Endothelial cell of umbilical vein (primary cell): Measurements from ENCODE around the gene MRGPRF. TPM values are rescaled to one million over a fixed set of nuclear protein-coding genes. Genes with fewer than 3 reads are reported as not detected.

Experiments
- BruUV-seq: library from RNA; stranded (reverse); fragments of 400-500 nt; replicated peaks from 2 replicates; lab custom pipeline; 2021; lab: Mats Ljungman, UMichigan
- CTCF ChIA-PET: fragments of 300-600, 350-600 bp; sonication (Branson Sonifier 250); formaldehyde crosslinking; loops from one replicate; lab custom pipeline; 2021; ENCODE audit warnings: antibody characterized with exemption, inconsistent platforms; lab: Charles Lee
- POLR2A ChIA-PET: fragments of 300-600, 350-600 bp; sonication (Branson Sonifier 250); formaldehyde crosslinking; loops from one replicate; lab custom pipeline; 2021; ENCODE audit warnings: antibody characterized with exemption, inconsistent platforms; lab: Charles Lee
- DNase-seq: peaks from one replicate; pipeline ENCODE4 v3.0.0-alpha.2; 2011; ENCODE audit warnings: low read depth, low spot score
- FAIRE-seq: peaks from 2 replicates; lab custom pipeline; 2011; peaks lifted over from hg19 to GRCh38; lab: Jason Lieb, UNC
- H2AFZ ChIP-seq: 2 replicates; pipeline ENCODE4 v1.6.0; 2012; ENCODE audit warnings: low read depth, low read length, control low read depth, inconsistent platforms
- H3K27ac ChIP-seq: 2 replicates; pipeline ENCODE4 v1.5.1; 2011; ENCODE audit warnings: low read depth, mild to moderate bottlenecking, control low read depth, low read length, moderate library complexity; ENCODE audit not compliant: insufficient read depth
- H3K27me3 ChIP-seq, 2 experiments: 2 replicates each; pipeline versions ENCODE4 v1.6.0 to v1.6.1; 2011; ENCODE audit warnings: low read length in 2 of 2, mixed read lengths in 1 of 2; ENCODE audit not compliant: control insufficient read depth in 2 of 2, insufficient read depth in 2 of 2
- H3K36me3 ChIP-seq, 2 experiments: 2 replicates in 1 of 2; 3 replicates in 1 of 2; pipeline ENCODE4 v1.5.1; 2011; ENCODE audit warnings: low read length in 2 of 2, mild to moderate bottlenecking in 1 of 2, moderate library complexity in 1 of 2; ENCODE audit not compliant: control insufficient read depth in 2 of 2, insufficient read depth in 2 of 2; ENCODE audit errors: extremely low read depth in 1 of 2
- H3K4me1 ChIP-seq: 3 replicates; pipeline ENCODE4 v1.5.1; 2011; ENCODE audit warnings: mild to moderate bottlenecking, low read length; ENCODE audit not compliant: control insufficient read depth, insufficient read depth; ENCODE audit errors: extremely low read depth
- H3K4me2 ChIP-seq: 2 replicates; pipeline ENCODE4 v1.6.1; 2011; ENCODE audit warnings: low read length, control low read depth, mixed read lengths; ENCODE audit not compliant: insufficient read depth
- H3K4me3 ChIP-seq, 3 experiments: fragments of 200-600 bp in 1 of 3; sonication (generic), shearing (Covaris generic) in 1 of 3; replicated peaks in 1 of 3; 2 replicates each; pipeline ENCODE4 v1.5.1; 2011 to 2016; ENCODE audit warnings: control low read depth in 3 of 3, low read length in 3 of 3, mild to moderate bottlenecking in 2 of 3, inconsistent platforms in 1 of 3, low read depth in 1 of 3, moderate library complexity in 1 of 3; ENCODE audit not compliant: insufficient read depth in 1 of 3
- H3K79me2 ChIP-seq: 2 replicates; pipeline ENCODE4 v1.6.0; 2012; ENCODE audit warnings: low read length, inconsistent platforms; ENCODE audit not compliant: control insufficient read depth, insufficient read depth
- H3K9ac ChIP-seq: replicated peaks from 2 replicates; pipeline ENCODE3; 2011; ENCODE audit warnings: low read length, control low read depth; ENCODE audit not compliant: insufficient read depth; ENCODE audit errors: extremely low read depth
- H3K9me1 ChIP-seq: replicated peaks from 3 replicates; pipeline ENCODE4 v1.6.0; 2011; ENCODE audit warnings: mild to moderate bottlenecking, low read length; ENCODE audit not compliant: control insufficient read depth, insufficient read depth; ENCODE audit errors: extremely low read depth
- H3K9me3 ChIP-seq: replicated peaks from 2 replicates; pipeline ENCODE4 v1.5.1; 2012; ENCODE audit warnings: low read length, inconsistent platforms; ENCODE audit not compliant: control insufficient read depth, insufficient read depth
- H4K20me1 ChIP-seq: replicated peaks from 2 replicates; pipeline ENCODE3; 2011; ENCODE audit warnings: mild to moderate bottlenecking, low read length; ENCODE audit not compliant: control insufficient read depth, insufficient read depth; ENCODE audit errors: extremely low read depth
- EZH2 ChIP-seq: IDR thresholded peaks from 2 replicates; pipeline ENCODE4 v1.6.1; 2012; ENCODE audit warnings: borderline replicate concordance, low read depth, mild to moderate bottlenecking, moderate library complexity, low read length, inconsistent platforms; ENCODE audit not compliant: severe bottlenecking
- FOS ChIP-seq: IDR thresholded peaks from 2 replicates; pipeline ENCODE4 v1.6.1; 2011; ENCODE audit warnings: mild to moderate bottlenecking, low read length, moderate library complexity, borderline replicate concordance; ENCODE audit not compliant: insufficient read depth
- GATA2 ChIP-seq: IDR thresholded peaks from 2 replicates; pipeline ENCODE4 v1.7.0; 2011; ENCODE audit warnings: low read depth, mild to moderate bottlenecking, moderate library complexity, mixed read lengths, low read length; ENCODE audit not compliant: insufficient read length, insufficient read depth
- JUN ChIP-seq: IDR thresholded peaks from 2 replicates; pipeline ENCODE4 v1.6.1; 2011; ENCODE audit warnings: borderline replicate concordance, low read depth; ENCODE audit not compliant: insufficient read length, insufficient read depth
- MYC ChIP-seq: IDR thresholded peaks from one replicate; pipeline ENCODE4 v1.6.1; 2011; ENCODE audit warnings: mild to moderate bottlenecking, low read depth, low read length
- POLR2A ChIP-seq: IDR thresholded peaks from 2 replicates; pipeline ENCODE4 v1.6.1; 2012; ENCODE audit warnings: low read depth, mild to moderate bottlenecking, control low read depth, low read length
- POLR2AphosphoS5 ChIP-seq: IDR thresholded peaks from 2 replicates; pipeline ENCODE4 v1.6.1; 2012; ENCODE audit warnings: low read depth, mild to moderate bottlenecking, control low read depth, low read length, moderate library complexity; ENCODE audit not compliant: insufficient read depth
- dilution Hi-C: fragments of 300-500 bp; cut with MboI; formaldehyde crosslinking; loops from one replicate; pipeline ENCODE4 v1.15.0; 2019; ENCODE audit warnings: low sequenced_read_pairs; ENCODE audit not compliant: extremely low pct_ligation_motif_present
- intact Hi-C: fragments of 100-400 bp; cut with micrococcal nuclease; formaldehyde crosslinking; loops from one replicate; pipeline ENCODE4 v1.10.0; 2022
- polyA plus RNA-seq, 4 experiments: library from polyadenylated mRNA; depleted of rRNA in 3 of 4; stranded (reverse) in 3 of 4; unstranded in 1 of 4; fragments of >200 nt; gene quantifications; 2 replicates each; pipeline versions ENCODE4 v1.2.1 to v1.2.3, GENCODE V29; 2011 to 2012; ENCODE audit warnings: missing spikeins in 1 of 4
- total RNA-seq: library from RNA; stranded (reverse); gene quantifications from 2 replicates; pipeline ENCODE4 v1.2.3, GENCODE V29; 2021
- TF ChIP-seq, protein P1 (sequence below): IDR thresholded peaks from 2 replicates; pipeline ENCODE4 v1.6.1; 2011; ENCODE audit not compliant: insufficient read depth, insufficient read length
- TF ChIP-seq, protein P2 (sequence below), 2 donors: IDR thresholded peaks; 1 replicate in 1 of 2; 2 replicates in 1 of 2; pipeline ENCODE4 v1.5.1; 2011; ENCODE audit warnings: low read length in 2 of 2, mild to moderate bottlenecking in 2 of 2, moderate library complexity in 2 of 2, control low read depth in 1 of 2, inconsistent platforms in 1 of 2, low read depth in 1 of 2; ENCODE audit not compliant: insufficient read depth in 1 of 2; ENCODE audit errors: extremely low read depth in 1 of 2

The MRGPRF gene
- total and polyA plus RNA-seq, 2 donors (not counting 3 experiments of a cell fraction or from before 2014, with no cell fraction given), result not detected

DNA sequence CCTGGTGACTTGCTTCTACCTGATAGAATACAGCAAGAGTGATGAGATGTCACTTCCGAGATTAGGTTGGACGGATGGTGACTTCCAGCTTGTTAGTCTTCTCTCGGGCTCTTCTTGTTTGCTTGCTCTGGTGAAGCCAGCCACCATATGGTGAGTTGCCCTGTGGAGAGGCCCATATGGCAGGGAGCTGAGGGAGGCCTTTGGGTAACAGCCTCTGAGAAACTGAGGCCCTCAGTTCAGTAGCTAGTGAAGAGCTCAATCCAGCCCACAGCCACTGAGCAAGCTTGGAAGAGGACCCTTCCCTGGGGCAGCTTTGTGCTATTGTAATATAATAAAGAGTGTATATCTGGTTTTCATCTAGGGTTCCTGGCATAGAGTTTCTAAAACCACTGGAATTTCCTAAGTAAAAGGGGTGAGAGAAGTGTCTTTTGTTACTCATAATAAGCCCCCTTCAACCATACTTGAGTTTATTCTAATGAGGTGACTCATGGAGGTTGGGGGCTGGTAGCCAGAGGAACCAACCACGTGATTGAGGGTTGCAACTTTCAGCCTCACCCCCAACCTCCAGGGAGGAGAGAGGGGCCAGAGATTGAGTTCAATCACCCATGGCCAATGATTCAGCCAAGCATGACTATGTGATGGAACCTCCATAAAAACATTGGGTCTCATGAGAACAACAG lies 27.7 kb upstream of the MRGPRF start:
- POLR2A ChIA-PET, result no interaction called here
- Histone ChIP-seq H2AFZ (no peak overlapping the region), H3K27me3 (peaks cover 1 to 5% of the 10 kb centered on the region in 2 experiments), H3K27ac (no peak overlapping the region), H3K36me3 (no peaks in the 10 kb centered on the region), H3K4me3 (no peak overlapping the region), H3K79me2 (no peaks in the 10 kb centered on the region), H3K4me2 (no peak overlapping the region), H4K20me1 (no peaks in the 10 kb centered on the region), H3K9me1 (no peaks in the 10 kb centered on the region), H3K4me1 (no peaks in the 10 kb centered on the region), H3K9me3 (no peaks in the 10 kb centered on the region), H3K9ac (no peak overlapping the region)
- dilution Hi-C loops, result no loop called here
- BruUV-seq, result no TSS peak
- FAIRE-seq (no peak), DNase-seq (no peak)
- intact Hi-C loops, result no loop called here
- CTCF ChIA-PET, result no interaction called here
- TF ChIP-seq, protein P1, sequence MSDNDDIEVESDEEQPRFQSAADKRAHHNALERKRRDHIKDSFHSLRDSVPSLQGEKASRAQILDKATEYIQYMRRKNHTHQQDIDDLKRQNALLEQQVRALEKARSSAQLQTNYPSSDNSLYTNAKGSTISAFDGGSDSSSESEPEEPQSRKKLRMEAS, result no peak
- TF ChIP-seq POLR2A, result no peak
- TF ChIP-seq POLR2AphosphoS5, result no peak
- no peak for TF ChIP-seq JUN
- no peak for TF ChIP-seq MYC
- no peak for TF ChIP-seq EZH2
- no peak for TF ChIP-seq GATA2
- no peak for TF ChIP-seq FOS
- TF ChIP-seq, protein P2, sequence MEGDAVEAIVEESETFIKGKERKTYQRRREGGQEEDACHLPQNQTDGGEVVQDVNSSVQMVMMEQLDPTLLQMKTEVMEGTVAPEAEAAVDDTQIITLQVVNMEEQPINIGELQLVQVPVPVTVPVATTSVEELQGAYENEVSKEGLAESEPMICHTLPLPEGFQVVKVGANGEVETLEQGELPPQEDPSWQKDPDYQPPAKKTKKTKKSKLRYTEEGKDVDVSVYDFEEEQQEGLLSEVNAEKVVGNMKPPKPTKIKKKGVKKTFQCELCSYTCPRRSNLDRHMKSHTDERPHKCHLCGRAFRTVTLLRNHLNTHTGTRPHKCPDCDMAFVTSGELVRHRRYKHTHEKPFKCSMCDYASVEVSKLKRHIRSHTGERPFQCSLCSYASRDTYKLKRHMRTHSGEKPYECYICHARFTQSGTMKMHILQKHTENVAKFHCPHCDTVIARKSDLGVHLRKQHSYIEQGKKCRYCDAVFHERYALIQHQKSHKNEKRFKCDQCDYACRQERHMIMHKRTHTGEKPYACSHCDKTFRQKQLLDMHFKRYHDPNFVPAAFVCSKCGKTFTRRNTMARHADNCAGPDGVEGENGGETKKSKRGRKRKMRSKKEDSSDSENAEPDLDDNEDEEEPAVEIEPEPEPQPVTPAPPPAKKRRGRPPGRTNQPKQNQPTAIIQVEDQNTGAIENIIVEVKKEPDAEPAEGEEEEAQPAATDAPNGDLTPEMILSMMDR (IDR thresholded peaks at IDR 0.05; ENCODE audit: extremely low read depth in 1 of 2, insufficient read depth in 1 of 2, low read depth in 1 of 2, low read length in 2 of 2), result no peak
